ENCODE results near the gene MND1.

GRCh38 chr4:153364061-153364460 is 19.6 kb downstream of the MND1 start:
- TF ChIP-seq POLR2A (IDR thresholded peaks at IDR 0.05; ENCODE audit: low read length) (no peak), GATA1 (IDR thresholded peaks at IDR 0.05; ENCODE audit: low read depth, low read length) (no peak)

All from erythroblast (primary cell).